Measurements from ENCODE around the gene INF2. TPM values are rescaled to one million over a fixed set of nuclear protein-coding genes. Genes with fewer than 3 reads are reported as not detected.
A peak's percentile ranks its signal among the peaks of the same experiment; 100 is the strongest.

Gene INF2
- total RNA-seq, 1 donor from 2014 or later: 7.8 TPM

DNA sequence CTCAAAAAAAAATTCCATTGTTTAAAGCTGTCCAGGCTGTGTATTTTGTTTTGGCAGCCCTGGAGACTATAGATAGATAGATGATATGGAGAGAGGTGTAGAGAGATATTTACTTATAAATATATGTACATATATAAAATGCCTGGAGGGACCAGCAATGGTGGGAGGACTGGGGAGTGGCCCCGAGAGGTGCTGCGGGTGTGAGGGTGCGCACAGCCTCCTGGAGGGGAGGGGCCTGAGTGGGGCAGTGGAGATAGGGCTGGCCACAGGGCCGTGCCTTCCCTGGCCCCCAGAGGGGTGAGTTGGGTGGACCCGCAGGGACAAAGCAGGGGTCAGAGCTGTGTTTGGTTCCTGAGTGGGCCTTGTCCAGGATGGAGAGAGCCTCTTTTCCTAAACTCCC, 41.1 kb downstream of the INF2 start:
- Histone ChIP-seq H3F3A (ENCODE audit: low read depth) (no peaks in the 10 kb centered on the region), H3K4me1 (peaks cover 2% of the 10 kb centered on the region), H3K27me3 (no peaks in the 10 kb centered on the region), H3K4me3 (no peak overlapping the region), H4K20me1 (ENCODE audit: low read depth) (no peaks in the 10 kb centered on the region), H3K79me2 (ENCODE audit: low read depth) (no peaks in the 10 kb centered on the region), H2AFZ (replicated peaks) (no peak overlapping the region), H3K9me3 (ENCODE audit: low read depth) (no peaks in the 10 kb centered on the region), H3K27ac (no peak overlapping the region), H3K36me3 (no peaks in the 10 kb centered on the region), H3K9ac (no peak overlapping the region), H3K4me2 (no peak overlapping the region)
- Mint-ChIP-seq H3K27me3 (ENCODE audit: insufficient read depth, low read depth) (no peaks in the 10 kb centered on the region), H3K9me3 (peaks cover 2% of the 10 kb centered on the region), H3K4me3 (no peak overlapping the region), H3K4me1 (peaks cover 3% of the 10 kb centered on the region), H3K36me3 (no peaks in the 10 kb centered on the region), H3K27ac (no peak overlapping the region)
- TF ChIP-seq EZH2phosphoT487 (IDR thresholded peaks at IDR 0.05) (no peak), EZH2 (IDR thresholded peaks at IDR 0.05) (no peak)
- TF ChIP-seq, protein P1, sequence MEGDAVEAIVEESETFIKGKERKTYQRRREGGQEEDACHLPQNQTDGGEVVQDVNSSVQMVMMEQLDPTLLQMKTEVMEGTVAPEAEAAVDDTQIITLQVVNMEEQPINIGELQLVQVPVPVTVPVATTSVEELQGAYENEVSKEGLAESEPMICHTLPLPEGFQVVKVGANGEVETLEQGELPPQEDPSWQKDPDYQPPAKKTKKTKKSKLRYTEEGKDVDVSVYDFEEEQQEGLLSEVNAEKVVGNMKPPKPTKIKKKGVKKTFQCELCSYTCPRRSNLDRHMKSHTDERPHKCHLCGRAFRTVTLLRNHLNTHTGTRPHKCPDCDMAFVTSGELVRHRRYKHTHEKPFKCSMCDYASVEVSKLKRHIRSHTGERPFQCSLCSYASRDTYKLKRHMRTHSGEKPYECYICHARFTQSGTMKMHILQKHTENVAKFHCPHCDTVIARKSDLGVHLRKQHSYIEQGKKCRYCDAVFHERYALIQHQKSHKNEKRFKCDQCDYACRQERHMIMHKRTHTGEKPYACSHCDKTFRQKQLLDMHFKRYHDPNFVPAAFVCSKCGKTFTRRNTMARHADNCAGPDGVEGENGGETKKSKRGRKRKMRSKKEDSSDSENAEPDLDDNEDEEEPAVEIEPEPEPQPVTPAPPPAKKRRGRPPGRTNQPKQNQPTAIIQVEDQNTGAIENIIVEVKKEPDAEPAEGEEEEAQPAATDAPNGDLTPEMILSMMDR (IDR thresholded peaks at IDR 0.05): no peak
- no peak for DNase-seq (ENCODE audit: low spot score)

DNA sequence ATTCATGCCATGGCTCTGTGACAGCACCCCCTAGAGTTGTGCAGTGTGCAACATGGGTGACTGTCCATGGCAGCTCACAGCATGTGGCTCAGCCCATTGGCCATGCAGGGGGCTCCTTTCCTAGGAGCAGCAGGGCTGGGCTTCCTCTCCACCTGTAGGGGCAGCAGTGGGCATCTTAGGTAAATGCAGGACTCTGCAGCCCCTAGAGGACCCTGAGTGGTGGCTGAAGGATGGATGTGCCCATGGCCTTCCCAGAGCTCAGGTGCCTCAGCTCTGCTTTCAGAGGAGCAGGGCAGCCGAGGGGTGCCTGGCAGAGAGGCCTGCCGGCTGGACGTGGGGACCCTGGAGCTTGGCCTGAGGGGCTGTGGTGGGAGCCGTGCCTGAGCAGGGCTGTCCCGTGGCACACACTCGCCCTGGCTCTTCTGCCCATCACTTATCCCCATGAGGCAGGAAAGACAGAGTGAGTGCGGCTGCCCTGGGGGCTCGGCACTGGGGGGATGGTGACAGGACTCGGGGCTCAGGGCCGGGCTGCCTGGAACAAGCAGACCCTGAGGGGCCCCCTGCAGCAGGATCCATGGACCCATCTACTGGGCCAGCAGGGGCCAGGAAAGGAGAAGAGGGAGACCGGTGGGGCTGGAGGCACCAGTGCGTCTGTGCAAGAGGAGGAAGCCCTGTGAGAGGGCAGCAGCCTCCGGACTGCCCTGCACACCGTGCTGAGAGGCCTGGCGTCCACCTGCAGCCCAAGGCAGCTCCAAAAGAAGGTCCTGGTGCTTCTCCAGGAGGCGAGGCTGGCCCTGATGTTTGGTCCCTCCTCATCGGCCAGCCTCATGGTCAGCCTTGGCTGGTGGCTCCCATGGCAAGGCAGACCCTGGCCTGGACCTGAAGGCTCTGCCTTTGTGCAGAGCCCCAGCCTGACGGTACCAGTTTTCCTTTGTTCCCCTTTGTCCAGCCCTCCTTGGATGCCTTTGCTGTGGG, 42.2 kb downstream of the INF2 start:
- Mint-ChIP-seq H3K4me3 (no peak overlapping the region), H3K4me1 (peaks cover 8% of the 10 kb centered on the region), H3K9me3 (peaks cover 2% of the 10 kb centered on the region), H3K27ac (no peak overlapping the region), H3K36me3 (no peaks in the 10 kb centered on the region), H3K27me3 (ENCODE audit: insufficient read depth, low read depth) (no peaks in the 10 kb centered on the region)
- Histone ChIP-seq H3K27ac (no peak overlapping the region), H3K4me3 (no peak overlapping the region), H3F3A (ENCODE audit: low read depth) (no peaks in the 10 kb centered on the region), H2AFZ (replicated peaks) (no peak overlapping the region), H3K4me1 (no peaks in the 10 kb centered on the region), H3K9ac (no peak overlapping the region), H4K20me1 (ENCODE audit: low read depth) (no peaks in the 10 kb centered on the region), H3K27me3 (no peaks in the 10 kb centered on the region), H3K9me3 (ENCODE audit: low read depth) (no peaks in the 10 kb centered on the region), H3K36me3 (no peaks in the 10 kb centered on the region), H3K79me2 (ENCODE audit: low read depth) (no peaks in the 10 kb centered on the region), H3K4me2 (no peak overlapping the region)
- DNase-seq (ENCODE audit: low spot score): peak; percentile 59
- no peak for TF ChIP-seq EZH2phosphoT487 (IDR thresholded peaks at IDR 0.05)
- TF ChIP-seq, protein P1 (IDR thresholded peaks at IDR 0.05): peak; percentile 51

DNA sequence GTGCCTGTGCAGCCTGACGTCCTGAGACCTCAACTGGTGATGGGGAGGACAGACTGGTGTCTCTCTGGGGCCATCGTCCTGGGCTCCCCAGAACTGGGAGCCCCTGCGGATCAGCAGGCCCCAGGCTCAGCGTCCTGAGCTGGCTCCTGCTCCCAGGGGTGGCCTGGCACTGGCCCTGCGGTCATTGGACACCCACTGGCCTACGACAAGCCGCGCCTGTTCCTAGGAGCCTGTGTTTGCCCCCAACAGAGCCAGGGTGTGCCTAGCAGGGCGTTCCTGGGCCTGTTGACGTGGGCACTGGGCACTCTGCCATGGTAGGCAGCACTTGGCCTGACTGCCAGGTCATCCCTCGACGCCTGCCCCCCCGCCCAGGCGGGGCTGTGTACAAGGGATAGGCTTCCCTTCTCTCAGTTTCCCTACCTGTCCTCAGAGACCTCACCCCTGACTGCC, 43.0 kb downstream of the INF2 start:
- no peak overlapping the region for H3K27ac Mint-ChIP-seq
- no peaks in the 10 kb centered on the region for H4K20me1 ChIP-seq (ENCODE audit: low read depth)
- DNase-seq (ENCODE audit: low spot score): no peak
- H3K4me1 Mint-ChIP-seq: peaks cover 9% of the 10 kb centered on the region
- no peak overlapping the region for H3K9ac ChIP-seq
- H3F3A ChIP-seq (ENCODE audit: low read depth): no peaks in the 10 kb centered on the region
- H3K27me3 ChIP-seq: no peaks in the 10 kb centered on the region
- H2AFZ ChIP-seq (replicated peaks): no peak overlapping the region
- no peaks in the 10 kb centered on the region for H3K27me3 Mint-ChIP-seq (ENCODE audit: insufficient read depth, low read depth)
- H3K27ac ChIP-seq: no peak overlapping the region
- no peaks in the 10 kb centered on the region for H3K4me1 ChIP-seq
- H3K4me2 ChIP-seq: no peak overlapping the region
- no peak overlapping the region for H3K4me3 Mint-ChIP-seq
- no peaks in the 10 kb centered on the region for H3K36me3 Mint-ChIP-seq
- H3K79me2 ChIP-seq (ENCODE audit: low read depth): no peaks in the 10 kb centered on the region
- no peaks in the 10 kb centered on the region for H3K36me3 ChIP-seq
- H3K9me3 Mint-ChIP-seq: peaks cover 2% of the 10 kb centered on the region
- no peaks in the 10 kb centered on the region for H3K9me3 ChIP-seq (ENCODE audit: low read depth)
- H3K4me3 ChIP-seq: no peak overlapping the region
- TF ChIP-seq EZH2 (IDR thresholded peaks at IDR 0.05) (no peak), EZH2phosphoT487 (IDR thresholded peaks at IDR 0.05) (no peak)
- TF ChIP-seq, protein P1 (IDR thresholded peaks at IDR 0.05): no peak

Data from neural progenitor cell (in vitro differentiated cells).